GM12878 (cell line): Measurements from ENCODE around the gene ZNF701. TPM values are rescaled to one million over a fixed set of nuclear protein-coding genes. Genes with fewer than 3 reads are reported as not detected.
"Not testable (repeated sequence)": the region's sequence is repeated elsewhere in the genome, so short reads cannot be mapped to it uniquely, and the experiment has no call there.

ENCODE experiments used
- ATAC-seq: fragments of 200-7000 bp; cut with Tn5 transposase; 3 replicates; pipeline ENCODE4 v1.9.1; 2020; ENCODE audit warnings: mild to moderate bottlenecking, moderate library complexity
- BruUV-seq: library from RNA; stranded (reverse); fragments of 400-500 nt; replicated peaks from 2 replicates; lab custom pipeline; 2021; lab: Mats Ljungman, UMichigan
- CTCF ChIA-PET: fragments of 300-600 bp; sonication (Branson Sonifier 250); formaldehyde crosslinking; extraction: SDS; loops from one replicate; lab custom pipeline; 2021; ENCODE audit warnings: inconsistent platforms; lab: Yijun Ruan, JAX
- POLR2A ChIA-PET: fragments of 350-600 bp; formaldehyde crosslinking; extraction: SDS; loops from one replicate; lab custom pipeline; 2021; ENCODE audit warnings: inconsistent platforms; lab: Charles Lee
- RAD21 ChIA-PET: fragments of 300-600 bp; sonication (Branson Sonifier 250); formaldehyde crosslinking; loops from one replicate; lab custom pipeline; 2023; ENCODE audit warnings: antibody characterized with exemption; ENCODE audit not compliant: unreplicated experiment; lab: Charles Lee
- SMC1A ChIA-PET: fragments of 300-600 bp; sonication (Branson Sonifier 250); formaldehyde crosslinking; loops from one replicate; lab custom pipeline; 2023; ENCODE audit not compliant: unreplicated experiment, uncharacterized antibody; lab: Charles Lee
- DNase-seq: peaks from one replicate; pipeline ENCODE4 v3.0.0-alpha.2; 2011; ENCODE audit warnings: low read depth, low spot score
- FAIRE-seq: peaks from 3 replicates; lab custom pipeline; 2011; peaks lifted over from hg19 to GRCh38; lab: Jason Lieb, UNC
- H2AFZ ChIP-seq: 2 replicates; pipeline ENCODE4 v1.6.0; 2011; ENCODE audit warnings: low read depth, low read length, control low read depth; ENCODE audit not compliant: control insufficient read depth
- H3K27ac ChIP-seq: 2 replicates; pipeline ENCODE4 v1.5.1; 2011; ENCODE audit warnings: control low read depth; ENCODE audit not compliant: control insufficient read depth, insufficient read depth
- H3K27me3 ChIP-seq, 2 experiments: replicated peaks in 1 of 2; 2 replicates each; pipeline versions ENCODE4 v1.6.0 to v1.6.1; 2011; ENCODE audit warnings: low read length in 1 of 2; ENCODE audit not compliant: control insufficient read depth in 2 of 2, insufficient read depth in 2 of 2
- H3K36me3 ChIP-seq, 2 experiments: 2 replicates each; pipeline ENCODE4 v1.5.1; 2011; ENCODE audit warnings: low read length in 1 of 2; ENCODE audit not compliant: control insufficient read depth in 2 of 2, insufficient read depth in 2 of 2
- H3K4me1 ChIP-seq: 2 replicates; pipeline ENCODE4 v1.6.1; 2011; ENCODE audit warnings: mild to moderate bottlenecking, low read length, moderate library complexity, mixed read lengths; ENCODE audit not compliant: control insufficient read depth, insufficient read depth
- H3K4me2 ChIP-seq: 2 replicates; pipeline ENCODE4 v1.6.0; 2011; ENCODE audit warnings: control low read depth; ENCODE audit not compliant: control insufficient read depth, insufficient read depth
- H3K4me3 ChIP-seq: fragments of 200-600 bp; sonication (generic); 2 replicates; pipeline ENCODE4 v1.5.1; 2016
- H3K79me2 ChIP-seq: 2 replicates; pipeline ENCODE4 v1.6.0; 2011; ENCODE audit warnings: low read length; ENCODE audit not compliant: control insufficient read depth, insufficient read depth
- H3K9ac ChIP-seq: 2 replicates; pipeline ENCODE4 v1.8.0; 2011; ENCODE audit warnings: low read length, control low read depth, mixed read lengths; ENCODE audit not compliant: control insufficient read depth, insufficient read depth
- H3K9me3 ChIP-seq: replicated peaks from 3 replicates; pipeline ENCODE4 v1.5.1; 2011; ENCODE audit warnings: mild to moderate bottlenecking, low read length; ENCODE audit not compliant: control insufficient read depth, insufficient read depth
- H4K20me1 ChIP-seq: 2 replicates; pipeline ENCODE4 v1.6.0; 2011; ENCODE audit not compliant: control insufficient read depth, insufficient read depth
- WGBS: methylation state at CpG from one replicate; pipeline ENCODE4 v1.1.6; 2016; ENCODE audit warnings: low lambda C conversion rate; ENCODE audit not compliant: insufficient replicate concordance, insufficient coverage; ENCODE audit errors: missing lambda C conversion rate; 5-methylcytosine and 5-hydroxymethylcytosine counted together
- in situ Hi-C: fragments of 300-500 bp; cut with MboI; formaldehyde crosslinking; loops from 9 replicates; pipeline ENCODE4 v1.14.3; 2018; ENCODE audit warnings: mixed read lengths
- intact Hi-C: fragments of 100-400 bp; cut with micrococcal nuclease; formaldehyde crosslinking; loops from one replicate; pipeline ENCODE4 v1.14.2; 2022; ENCODE audit not compliant: unreplicated experiment
- polyA plus RNA-seq, 11 experiments: library from polyadenylated mRNA; depleted of rRNA in 4 of 11; unstranded in 6 of 11; stranded (reverse) in 5 of 11; fragments of >200 nt; fragmentation: Nextera tagmentation in 4 of 11; fragmentation: Illumina TruSeq in 1 of 11; extraction: Ambion mirVana in 4 of 11; extraction: Trizol in 1 of 11; gene quantifications; 1 replicate in 1 of 11; 2 replicates in 10 of 11; pipeline versions ENCODE4 v1.2.1 to v1.2.3, GENCODE V29; 2011 to 2016; ENCODE audit warnings: inconsistent platforms in 2 of 11, missing spikeins in 2 of 11, low read depth in 1 of 11
- total RNA-seq, 4 experiments: library from RNA; depleted of rRNA in 3 of 4; stranded (reverse); fragments of >200 nt in 3 of 4; fragmentation: Illumina TruSeq in 1 of 4; extraction: Trizol in 1 of 4; gene quantifications; 2 replicates each; pipeline versions ENCODE4 v1.2.1 to v1.2.3, GENCODE V29; 2013 to 2021
- TF ChIP-seq, protein P1 (sequence below): fragments of 450-650 bp; formaldehyde crosslinking; IDR thresholded peaks from 2 replicates; pipeline ENCODE4 v1.4.0; 2022; ENCODE audit warnings: mild to moderate bottlenecking, moderate library complexity

ZNF701 gene
- total and polyA plus RNA-seq, 10 of the 15 experiments (the other 5 are each of a cell fraction or from before 2014, with no cell fraction given), result 3.1 to 18.1 (median 8.0) TPM

DNA sequence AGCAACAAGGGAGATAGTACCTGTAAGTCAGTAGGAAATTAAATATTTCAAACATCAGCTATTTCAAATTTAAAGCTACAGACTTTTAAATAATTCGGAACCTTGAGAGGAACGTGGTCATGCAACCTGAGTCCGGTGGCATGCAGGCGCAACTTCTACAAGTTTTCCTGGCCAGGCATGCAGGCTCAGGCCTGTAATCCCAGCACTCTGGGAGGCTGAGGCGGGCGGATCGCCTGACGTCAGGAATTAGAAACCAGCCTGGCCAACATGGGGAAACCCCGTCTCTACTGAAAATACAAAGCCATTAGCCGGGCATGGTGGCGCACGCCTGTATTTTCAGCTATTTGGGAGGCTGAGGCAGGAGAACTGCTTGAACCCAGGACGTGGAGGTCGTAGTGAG is 2.2 kb upstream of the ZNF701 start (continued):
- TF ChIP-seq, protein P1, sequence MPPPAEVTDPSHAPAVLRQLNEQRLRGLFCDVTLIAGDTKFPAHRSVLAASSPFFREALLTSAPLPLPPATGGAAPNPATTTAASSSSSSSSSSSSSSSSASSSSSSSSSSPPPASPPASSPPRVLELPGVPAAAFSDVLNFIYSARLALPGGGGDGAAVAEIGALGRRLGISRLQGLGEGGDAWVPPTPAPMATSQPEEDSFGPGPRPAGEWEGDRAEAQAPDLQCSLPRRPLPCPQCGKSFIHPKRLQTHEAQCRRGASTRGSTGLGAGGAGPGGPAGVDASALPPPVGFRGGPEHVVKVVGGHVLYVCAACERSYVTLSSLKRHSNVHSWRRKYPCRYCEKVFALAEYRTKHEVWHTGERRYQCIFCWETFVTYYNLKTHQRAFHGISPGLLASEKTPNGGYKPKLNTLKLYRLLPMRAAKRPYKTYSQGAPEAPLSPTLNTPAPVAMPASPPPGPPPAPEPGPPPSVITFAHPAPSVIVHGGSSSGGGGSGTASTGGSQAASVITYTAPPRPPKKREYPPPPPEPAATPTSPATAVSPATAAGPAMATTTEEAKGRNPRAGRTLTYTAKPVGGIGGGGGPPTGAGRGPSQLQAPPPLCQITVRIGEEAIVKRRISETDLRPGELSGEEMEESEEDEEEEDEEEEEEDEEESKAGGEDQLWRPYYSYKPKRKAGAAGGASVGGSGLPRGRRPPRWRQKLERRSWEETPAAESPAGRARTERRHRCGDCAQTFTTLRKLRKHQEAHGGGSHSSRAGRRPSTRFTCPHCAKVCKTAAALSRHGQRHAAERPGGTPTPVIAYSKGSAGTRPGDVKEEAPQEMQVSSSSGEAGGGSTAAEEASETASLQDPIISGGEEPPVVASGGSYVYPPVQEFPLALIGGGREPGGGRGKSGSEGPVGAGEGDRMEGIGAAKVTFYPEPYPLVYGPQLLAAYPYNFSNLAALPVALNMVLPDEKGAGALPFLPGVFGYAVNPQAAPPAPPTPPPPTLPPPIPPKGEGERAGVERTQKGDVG (CRISPR knock-in tag), result no peak

DNA sequence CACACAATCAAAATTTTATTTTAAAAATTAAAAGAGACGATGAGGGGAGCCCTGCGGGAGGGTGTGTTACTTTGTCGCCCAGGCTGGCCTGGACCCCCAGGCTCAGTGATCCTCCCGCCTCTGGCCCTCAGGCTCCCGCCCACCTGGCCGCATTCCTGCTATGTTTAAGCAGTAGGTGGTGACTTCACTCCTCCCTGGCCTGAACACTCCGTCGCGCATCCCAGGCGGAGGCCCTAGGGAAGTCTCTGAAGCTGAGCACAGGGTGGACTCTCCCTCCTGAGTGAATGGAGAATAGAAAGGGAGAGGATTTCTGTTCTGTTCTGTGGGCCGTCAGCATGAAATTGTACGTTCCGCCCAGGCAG is 468 bp upstream of the ZNF701 start:
- H3K9ac ChIP-seq, H2AFZ ChIP-seq, H3K79me2 ChIP-seq, BruUV-seq, POLR2A ChIA-PET, H3K27ac ChIP-seq, H4K20me1 ChIP-seq, RAD21 ChIA-PET, SMC1A ChIA-PET, H3K27me3 ChIP-seq, in situ Hi-C loops, DNase-seq, H3K36me3 ChIP-seq, H3K4me1 ChIP-seq, intact Hi-C loops, CTCF ChIA-PET, H3K9me3 ChIP-seq, FAIRE-seq: not testable (repeated sequence)
- 79% methylated on average over 13 of the region's 13 CpGs for WGBS
- Histone ChIP-seq H3K4me2 (peak overlapping the region; percentile 43; the same call in 1 of the 2 replicates), H3K4me3 (peak overlapping the region; percentile 53)
- peak; percentile 5 for ATAC-seq
